HEK293 (cell line): ENCODE results near the gene TSPEAR.
A peak's percentile ranks its signal among the peaks of the same experiment; 100 is the strongest.

Experiments used
- CTCF ChIA-PET: fragments of 350-600 bp; formaldehyde crosslinking; extraction: SDS; loops from one replicate; lab custom pipeline; 2021; ENCODE audit warnings: antibody characterized with exemption; lab: Yijun Ruan, JAX
- POLR2A ChIA-PET: fragments of 300-600 bp; formaldehyde crosslinking; extraction: SDS; loops from one replicate; lab custom pipeline; 2020; ENCODE audit warnings: antibody characterized with exemption, inconsistent platforms; lab: Yijun Ruan, JAX
- H3K27ac ChIP-seq: fragments of 200-500 bp; sonication (Bioruptor generic); 2 replicates; pipeline ENCODE4 v1.5.1; 2014; ENCODE audit warnings: low read depth, low read length, control low read depth, inconsistent platforms; ENCODE audit errors: extremely low read depth
- H3K36me3 ChIP-seq, 2 experiments: fragments of 200-500 bp in 1 of 2; sonication (Bioruptor generic) in 1 of 2; 1 replicate in 1 of 2; 2 replicates in 1 of 2; pipeline ENCODE4 v1.5.1; 2014 to 2017; ENCODE audit warnings: inconsistent platforms in 2 of 2, low read length in 2 of 2; ENCODE audit not compliant: control insufficient read depth in 2 of 2, insufficient read depth in 1 of 2
- H3K4me1 ChIP-seq: fragments of 200-500 bp; sonication (Bioruptor generic); 2 replicates; pipeline ENCODE4 v1.5.1; 2014; ENCODE audit warnings: mild to moderate bottlenecking, low read length, inconsistent platforms; ENCODE audit not compliant: control insufficient read depth, insufficient read depth
- H3K4me3 ChIP-seq: 2 replicates; pipeline ENCODE4 v1.5.1; 2011; ENCODE audit warnings: low read depth, mild to moderate bottlenecking, control low read depth, low read length, moderate library complexity
- H3K9me3 ChIP-seq: fragments of 200-500 bp; sonication (Bioruptor generic); 2 replicates; pipeline ENCODE4 v1.5.1; 2014; ENCODE audit warnings: low read depth, low read length, inconsistent platforms; ENCODE audit not compliant: control insufficient read depth, insufficient read depth
- EGR2 ChIP-seq: fragments of 450-650 bp; formaldehyde crosslinking; IDR thresholded peaks from 2 replicates; pipeline ENCODE4 v1.5.1; 2016; ENCODE audit warnings: low read depth, missing biosample characterization, missing genetic modification characterization
- KLF8 ChIP-seq: fragments of 450-650 bp; formaldehyde crosslinking; IDR thresholded peaks from 2 replicates; pipeline ENCODE4 v1.5.1; 2016; ENCODE audit warnings: missing biosample characterization, missing genetic modification characterization
- PRDM4 ChIP-seq: fragments of 450-650 bp; formaldehyde crosslinking; IDR thresholded peaks from 2 replicates; pipeline ENCODE4 v1.5.1; 2017; ENCODE audit warnings: missing biosample characterization, missing genetic modification characterization
- SALL2 ChIP-seq: fragments of 450-650 bp; formaldehyde crosslinking; IDR thresholded peaks from 2 replicates; pipeline ENCODE4 v1.5.0; 2017; ENCODE audit warnings: missing biosample characterization, mild to moderate bottlenecking, missing genetic modification characterization, borderline replicate concordance
- SCRT2 ChIP-seq: fragments of 450-650 bp; formaldehyde crosslinking; IDR thresholded peaks from 2 replicates; pipeline ENCODE4 v1.5.1; 2016; ENCODE audit warnings: missing biosample characterization, missing genetic modification characterization
- ZBTB20 ChIP-seq: fragments of 450-650 bp; formaldehyde crosslinking; IDR thresholded peaks from 2 replicates; pipeline ENCODE4 v1.5.1; 2016; ENCODE audit warnings: missing biosample characterization, missing genetic modification characterization
- ZFHX2 ChIP-seq: fragments of 450-650 bp; formaldehyde crosslinking; conservative IDR thresholded peaks from 2 replicates; pipeline ENCODE4 v1.5.1; 2016; ENCODE audit warnings: missing biosample characterization, missing genetic modification characterization
- ZIC2 ChIP-seq: fragments of 450-650 bp; formaldehyde crosslinking; IDR thresholded peaks from 2 replicates; pipeline ENCODE4 v1.5.1; 2016; ENCODE audit warnings: missing biosample characterization, missing genetic modification characterization
- ZNF132 ChIP-seq: fragments of 450-650 bp; formaldehyde crosslinking; IDR thresholded peaks from 2 replicates; pipeline ENCODE4 v1.5.1; 2017; ENCODE audit warnings: missing biosample characterization, missing genetic modification characterization, borderline replicate concordance
- ZNF140 ChIP-seq: fragments of 450-650 bp; formaldehyde crosslinking; IDR thresholded peaks from 2 replicates; pipeline ENCODE4 v1.5.1; 2016; ENCODE audit warnings: missing biosample characterization, missing genetic modification characterization
- ZNF146 ChIP-seq: fragments of 450-650 bp; formaldehyde crosslinking; IDR thresholded peaks from 2 replicates; pipeline ENCODE4 v1.5.1; 2016; ENCODE audit warnings: missing biosample characterization, missing genetic modification characterization
- ZNF174 ChIP-seq: fragments of 450-650 bp; formaldehyde crosslinking; IDR thresholded peaks from 2 replicates; pipeline ENCODE4 v1.5.0; 2017; ENCODE audit warnings: missing biosample characterization, mild to moderate bottlenecking, missing genetic modification characterization
- ZNF19 ChIP-seq: fragments of 450-650 bp; formaldehyde crosslinking; IDR thresholded peaks from 2 replicates; pipeline ENCODE4; 2016; ENCODE audit warnings: missing biosample characterization, missing genetic modification characterization, low read depth
- ZNF350 ChIP-seq: fragments of 450-650 bp; formaldehyde crosslinking; IDR thresholded peaks from 2 replicates; pipeline ENCODE4 v1.5.0; 2017; ENCODE audit warnings: missing biosample characterization, mild to moderate bottlenecking, missing genetic modification characterization
- ZNF600 ChIP-seq: fragments of 450-650 bp; formaldehyde crosslinking; IDR thresholded peaks from 2 replicates; pipeline ENCODE4 v1.5.1; 2016; ENCODE audit warnings: missing biosample characterization, missing genetic modification characterization
- ZNF645 ChIP-seq: fragments of 450-650 bp; formaldehyde crosslinking; IDR thresholded peaks from 2 replicates; pipeline ENCODE4; 2016; ENCODE audit warnings: missing biosample characterization, missing genetic modification characterization
- ZNF658 ChIP-seq: fragments of 450-650 bp; formaldehyde crosslinking; IDR thresholded peaks from 2 replicates; pipeline ENCODE4; 2016; ENCODE audit warnings: missing biosample characterization, missing genetic modification characterization
- TF ChIP-seq, protein P1 (sequence below): fragments of 450-650 bp; formaldehyde crosslinking; IDR thresholded peaks from 2 replicates; pipeline ENCODE4 v1.5.1; 2017; ENCODE audit warnings: missing biosample characterization, missing genetic modification characterization

Gene TSPEAR

GRCh38 chr21:44549525-44550211 lies 161.7 kb downstream of the TSPEAR start:
- Histone ChIP-seq H3K27ac (no peak overlapping the region), H3K36me3 (no peaks in the 10 kb centered on the region), H3K9me3 (no peaks in the 10 kb centered on the region), H3K4me3 (no peak overlapping the region), H3K4me1 (no peaks in the 10 kb centered on the region)
- POLR2A ChIA-PET = no interaction called here
- CTCF ChIA-PET = no interaction called here
- TF ChIP-seq ZIC2 (tag by site-specific recombination) (peak; percentile 79), ZNF658 (tag by site-specific recombination) (no peak), ZFHX2 (0 out of 2 replicates have a peak, but pooled peaks have one; percentile 8), ZNF146 (tag by site-specific recombination) (no peak), ZBTB20 (tag by site-specific recombination) (no peak), SCRT2 (tag by site-specific recombination) (no peak)
- TF ChIP-seq, protein P1, sequence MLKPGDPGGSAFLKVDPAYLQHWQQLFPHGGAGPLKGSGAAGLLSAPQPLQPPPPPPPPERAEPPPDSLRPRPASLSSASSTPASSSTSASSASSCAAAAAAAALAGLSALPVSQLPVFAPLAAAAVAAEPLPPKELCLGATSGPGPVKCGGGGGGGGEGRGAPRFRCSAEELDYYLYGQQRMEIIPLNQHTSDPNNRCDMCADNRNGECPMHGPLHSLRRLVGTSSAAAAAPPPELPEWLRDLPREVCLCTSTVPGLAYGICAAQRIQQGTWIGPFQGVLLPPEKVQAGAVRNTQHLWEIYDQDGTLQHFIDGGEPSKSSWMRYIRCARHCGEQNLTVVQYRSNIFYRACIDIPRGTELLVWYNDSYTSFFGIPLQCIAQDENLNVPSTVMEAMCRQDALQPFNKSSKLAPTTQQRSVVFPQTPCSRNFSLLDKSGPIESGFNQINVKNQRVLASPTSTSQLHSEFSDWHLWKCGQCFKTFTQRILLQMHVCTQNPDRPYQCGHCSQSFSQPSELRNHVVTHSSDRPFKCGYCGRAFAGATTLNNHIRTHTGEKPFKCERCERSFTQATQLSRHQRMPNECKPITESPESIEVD = no peak

DNA sequence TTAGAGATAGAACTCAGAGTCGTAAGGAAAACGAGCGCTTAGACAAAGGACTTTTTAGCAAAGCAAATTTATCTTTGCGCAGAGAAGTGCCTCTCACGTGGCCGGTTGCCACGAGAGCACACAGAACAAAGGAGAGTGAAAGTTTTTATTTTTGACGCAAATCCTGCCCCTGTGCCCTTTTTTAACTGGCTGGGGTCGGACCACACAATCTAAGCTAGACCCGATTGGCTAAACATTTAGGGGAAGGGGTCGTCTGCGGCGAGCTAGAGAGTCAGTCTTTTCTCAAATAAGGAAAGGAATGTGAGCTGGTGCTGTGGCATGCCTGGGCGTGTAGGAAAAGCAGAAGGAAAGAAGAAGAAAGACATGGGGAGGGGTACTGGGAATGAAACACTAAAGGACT lies 162.4 kb downstream of the TSPEAR start:
- H3K4me3 ChIP-seq = no peak overlapping the region
- no peaks in the 10 kb centered on the region for H3K36me3 ChIP-seq
- TF ChIP-seq ZNF132 (tag by site-specific recombination) = no peak
- no peaks in the 10 kb centered on the region for H3K9me3 ChIP-seq
- CTCF ChIA-PET = no interaction called here
- H3K27ac ChIP-seq = no peak overlapping the region
- no peaks in the 10 kb centered on the region for H3K4me1 ChIP-seq
- POLR2A ChIA-PET = no interaction called here

DNA sequence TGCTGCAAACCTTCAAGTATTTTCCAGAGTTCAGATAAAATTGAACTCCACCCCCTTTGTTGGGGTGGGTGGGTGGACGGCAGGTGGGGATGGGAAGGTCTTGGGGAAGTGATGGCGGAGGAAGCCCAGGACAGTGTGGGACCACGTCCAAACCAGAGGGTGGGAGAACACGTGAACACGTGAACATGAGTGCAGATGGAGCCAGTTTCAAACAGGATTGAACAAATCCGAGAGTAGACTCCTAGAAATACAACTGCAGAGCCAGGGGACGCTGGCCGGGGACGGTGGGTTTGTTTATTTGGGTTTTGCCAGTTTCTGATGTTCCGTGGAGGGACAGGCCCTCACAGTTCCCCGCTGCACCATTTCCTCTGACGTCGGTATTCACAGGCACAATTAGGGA lies 163.0 kb downstream of the TSPEAR start:
- no peaks in the 10 kb centered on the region for H3K9me3 ChIP-seq
- no peak overlapping the region for H3K4me3 ChIP-seq
- H3K4me1 ChIP-seq = no peaks in the 10 kb centered on the region
- TF ChIP-seq ZNF174 (tag by site-specific recombination) (no peak), KLF8 (tag by site-specific recombination) (no peak)
- H3K36me3 ChIP-seq = no peaks in the 10 kb centered on the region
- CTCF ChIA-PET = no interaction called here
- POLR2A ChIA-PET = no interaction called here
- H3K27ac ChIP-seq = no peak overlapping the region

- CTCF ChIA-PET = interaction anchor here (1.0 kb wide), 1 partner anchor 246 kb away, joined by 3 read pairs; no protein-coding TSS in a partner anchor
Measured at GRCh38 chr21:44547656-44548331, 163.6 kb downstream of the TSPEAR start.

DNA sequence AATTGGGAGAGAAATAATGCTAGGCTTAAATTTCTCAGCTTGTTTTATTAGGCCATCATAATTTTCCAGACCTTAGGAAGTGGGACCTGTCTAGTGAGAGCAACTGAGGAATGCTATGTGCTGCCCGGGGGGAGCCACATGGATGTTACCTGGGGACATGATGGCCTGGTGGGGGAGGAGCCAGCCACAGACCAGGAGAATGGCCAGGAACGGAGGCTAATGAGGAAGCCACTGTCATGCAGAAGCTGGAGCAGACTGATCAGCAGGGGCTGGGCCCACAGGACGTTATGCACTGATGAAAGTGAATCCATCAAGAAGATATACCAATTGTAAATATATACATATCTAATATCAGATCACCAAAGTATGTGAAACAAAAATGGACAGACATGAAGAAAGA lies 166.8 kb downstream of the TSPEAR start:
- no peak overlapping the region for H3K27ac ChIP-seq
- CTCF ChIA-PET = interaction anchor here (1.1 to 1.3 kb wide), 2 partner anchors 34 to 595 kb away, joined by 4 to 6 read pairs; no protein-coding TSS in a partner anchor
- POLR2A ChIA-PET = no interaction called here
- no peaks in the 10 kb centered on the region for H3K4me1 ChIP-seq
- no peaks in the 10 kb centered on the region for H3K36me3 ChIP-seq
- no peak overlapping the region for H3K4me3 ChIP-seq
- H3K9me3 ChIP-seq = no peaks in the 10 kb centered on the region
- no peak for TF ChIP-seq PRDM4 (tag by site-specific recombination)
- TF ChIP-seq SALL2 (tag by site-specific recombination) = no peak
- TF ChIP-seq EGR2 (tag by site-specific recombination) = no peak
- TF ChIP-seq ZNF645 (tag by site-specific recombination) = no peak
- no peak for TF ChIP-seq ZNF19

More at GRCh38 chr21:44547656-44548331, 163.6 kb downstream of the TSPEAR start:
- H3K4me1 ChIP-seq = no peaks in the 10 kb centered on the region
- no peak overlapping the region for H3K27ac ChIP-seq
- H3K4me3 ChIP-seq = no peak overlapping the region
- H3K9me3 ChIP-seq = no peaks in the 10 kb centered on the region
- no peak for TF ChIP-seq ZNF350 (tag by site-specific recombination)
- no peak for TF ChIP-seq ZNF140 (tag by site-specific recombination)
- no peak for TF ChIP-seq ZNF174 (tag by site-specific recombination)
- TF ChIP-seq ZNF600 (tag by site-specific recombination) = no peak
- POLR2A ChIA-PET = no interaction called here
- H3K36me3 ChIP-seq = no peaks in the 10 kb centered on the region
